Nephron (organoid): Measurements from ENCODE around the gene ZNF365.

Source experiments
- H3K27ac Mint-ChIP-seq, 3 experiments: 2 replicates each; pipeline ENCODE4 v1.8.0; 2020; ENCODE audit warnings: mixed read lengths in 3 of 3, mild to moderate bottlenecking in 2 of 3, moderate library complexity in 1 of 3
- H3K27me3 Mint-ChIP-seq: 2 replicates; pipeline ENCODE4 v1.8.0; 2021; ENCODE audit warnings: low read depth, mild to moderate bottlenecking, moderate library complexity, mixed read lengths
- H3K36me3 Mint-ChIP-seq: 2 replicates; pipeline ENCODE4 v1.8.0; 2020; ENCODE audit warnings: low read depth, mixed read lengths
- H3K4me1 Mint-ChIP-seq: 2 replicates; pipeline ENCODE4 v1.8.0; 2020; ENCODE audit warnings: mixed read lengths
- H3K4me3 Mint-ChIP-seq, 3 experiments: 2 replicates each; pipeline ENCODE4 v1.8.0; 2020; ENCODE audit warnings: mild to moderate bottlenecking in 3 of 3, mixed read lengths in 3 of 3, moderate library complexity in 2 of 3
- H3K9me3 Mint-ChIP-seq: 2 replicates; pipeline ENCODE4 v1.8.0; 2020; ENCODE audit warnings: mixed read lengths
- CTCF ChIP-seq, 3 experiments: fragments of 200-600 bp; sonication (generic); IDR thresholded peaks; one replicate each; pipeline ENCODE4 v1.5.0; 2021; ENCODE audit warnings: antibody characterized with exemption in 3 of 3; ENCODE audit not compliant: unreplicated experiment in 3 of 3

The ZNF365 gene

DNA sequence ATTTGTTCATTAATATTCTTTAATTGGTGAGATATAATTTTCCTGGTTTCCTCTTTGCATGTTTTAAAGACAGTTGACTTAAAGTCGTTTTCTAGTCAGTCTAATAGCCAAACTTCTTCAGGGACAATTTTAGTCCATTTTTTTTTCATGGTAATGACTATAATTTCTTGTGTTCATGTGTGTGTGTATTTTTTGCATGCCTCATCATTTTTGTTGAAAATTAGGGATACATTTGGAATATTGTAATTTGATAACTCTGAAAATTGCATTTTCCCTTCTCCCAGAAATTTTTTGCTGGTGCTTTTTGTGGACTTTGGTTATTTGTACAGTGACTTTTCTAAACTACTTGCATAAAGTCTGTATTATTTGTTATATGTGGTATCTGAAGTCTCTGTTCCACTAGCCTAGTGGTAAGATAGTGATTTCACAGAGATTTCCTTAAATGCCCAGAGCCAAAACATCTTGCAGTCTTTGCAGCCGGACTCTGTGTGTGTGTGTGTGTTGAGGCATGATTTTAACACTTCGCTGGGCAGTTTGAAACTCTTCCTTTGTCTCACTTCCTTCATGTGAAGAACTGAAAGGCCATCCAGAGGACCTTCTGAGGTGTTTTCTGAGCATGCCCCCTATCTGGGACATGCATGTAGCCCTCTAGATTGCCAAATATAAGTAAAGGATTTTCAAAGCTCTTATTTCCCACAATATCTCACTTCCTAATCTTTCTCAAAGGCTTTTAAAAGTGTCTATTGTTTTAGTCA, 40.9 kb upstream of the ZNF365 start:
- no peak for TF ChIP-seq CTCF (IDR thresholded peaks at IDR 0.05; ENCODE audit: unreplicated experiment in 3 of 3)
- Mint-ChIP-seq H3K9me3 (peaks cover 23% of the 10 kb centered on the region), H3K4me3 (no peak overlapping the region), H3K27ac (no peak overlapping the region), H3K4me1 (no peaks in the 10 kb centered on the region), H3K36me3 (no peaks in the 10 kb centered on the region), H3K27me3 (no peaks in the 10 kb centered on the region)

GRCh38 chr10:62333988-62334682, 40.0 kb upstream of the ZNF365 start:
- H3K4me3 Mint-ChIP-seq = no peak overlapping the region
- TF ChIP-seq CTCF (IDR thresholded peaks at IDR 0.05; ENCODE audit: unreplicated experiment in 3 of 3) = no peak
- H3K27me3 Mint-ChIP-seq = no peaks in the 10 kb centered on the region
- H3K27ac Mint-ChIP-seq = no peak overlapping the region
- H3K4me1 Mint-ChIP-seq = no peaks in the 10 kb centered on the region
- H3K9me3 Mint-ChIP-seq = peaks cover 29% of the 10 kb centered on the region
- H3K36me3 Mint-ChIP-seq = no peaks in the 10 kb centered on the region

DNA sequence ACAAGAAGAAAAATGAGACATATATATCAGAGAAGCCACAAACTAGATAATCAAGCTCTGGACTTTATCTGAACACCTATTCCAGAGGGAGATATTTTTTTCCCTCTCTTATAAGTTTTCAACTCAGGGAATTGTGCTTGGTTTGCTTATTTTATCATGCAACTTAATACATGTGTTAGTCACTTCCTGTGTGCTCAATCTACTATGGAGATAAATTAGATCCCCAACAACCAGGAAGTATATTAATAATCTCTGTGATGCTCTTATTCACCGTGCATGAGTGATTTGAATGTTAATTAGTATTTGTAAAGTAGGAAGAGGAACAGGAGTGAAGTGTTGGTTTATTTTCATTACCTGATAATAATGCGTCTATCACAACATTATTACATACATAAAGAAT, 38.8 kb upstream of the ZNF365 start:
- no peak for TF ChIP-seq CTCF (IDR thresholded peaks at IDR 0.05; ENCODE audit: unreplicated experiment in 3 of 3)
- Mint-ChIP-seq H3K36me3 (no peaks in the 10 kb centered on the region), H3K27me3 (no peaks in the 10 kb centered on the region), H3K4me3 (no peak overlapping the region), H3K4me1 (no peaks in the 10 kb centered on the region), H3K27ac (no peak overlapping the region), H3K9me3 (peaks cover 37% of the 10 kb centered on the region)

DNA sequence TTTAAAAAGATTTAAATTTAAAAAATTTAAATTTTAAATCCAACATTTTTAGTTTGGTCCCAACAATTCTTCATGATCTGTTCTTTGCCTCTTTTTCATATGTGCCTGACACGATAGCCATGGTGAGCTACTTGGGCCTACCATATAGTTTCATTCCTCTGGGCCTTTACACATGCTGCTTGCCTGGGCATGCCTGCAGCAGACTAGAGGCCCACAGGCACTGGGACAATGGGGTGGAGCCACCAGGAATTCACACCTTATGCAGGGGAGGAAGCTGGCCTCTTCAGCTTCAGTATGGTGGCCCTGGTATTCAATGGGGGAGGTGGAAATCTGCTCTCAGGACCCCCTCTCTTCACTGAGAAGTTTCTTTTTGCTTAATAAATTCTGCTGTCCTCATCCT, 37.8 kb upstream of the ZNF365 start:
- Mint-ChIP-seq H3K4me3 (no peak overlapping the region), H3K27ac (no peak overlapping the region), H3K9me3 (peaks cover 43% of the 10 kb centered on the region), H3K27me3 (no peaks in the 10 kb centered on the region), H3K36me3 (no peaks in the 10 kb centered on the region), H3K4me1 (no peaks in the 10 kb centered on the region)
- no peak for TF ChIP-seq CTCF (IDR thresholded peaks at IDR 0.05; ENCODE audit: unreplicated experiment in 3 of 3)

GRCh38 chr10:62341419-62341818, 32.8 kb upstream of the ZNF365 start:
- Mint-ChIP-seq H3K4me1 (no peaks in the 10 kb centered on the region), H3K36me3 (peaks cover 10% of the 10 kb centered on the region), H3K9me3 (peaks cover 52% of the 10 kb centered on the region), H3K4me3 (no peak overlapping the region), H3K27me3 (peaks cover 6% of the 10 kb centered on the region), H3K27ac (no peak overlapping the region)
- TF ChIP-seq CTCF (IDR thresholded peaks at IDR 0.05; ENCODE audit: unreplicated experiment in 3 of 3) = no peak

- Mint-ChIP-seq H3K36me3 (peaks cover 10% of the 10 kb centered on the region), H3K4me1 (no peaks in the 10 kb centered on the region), H3K27ac (no peak overlapping the region), H3K9me3 (peaks cover 56% of the 10 kb centered on the region), H3K4me3 (no peak overlapping the region), H3K27me3 (peaks cover 6% of the 10 kb centered on the region)
- no peak for TF ChIP-seq CTCF (IDR thresholded peaks at IDR 0.05; ENCODE audit: unreplicated experiment in 3 of 3)
Measured at GRCh38 chr10:62343000-62343399, 31.2 kb upstream of the ZNF365 start.
